ENCODE measurements around the gene FDCSP.

GRCh38 chr4:70251945-70252277, 26.0 kb downstream of the FDCSP start:
- TF ChIP-seq CTCF (IDR thresholded peaks at IDR 0.05) (no peak), POLR2A (IDR thresholded peaks at IDR 0.05) (no peak), POLR2AphosphoS5 (IDR thresholded peaks at IDR 0.05; ENCODE audit: insufficient read depth in 1 of 2, low read depth in 1 of 2) (no peak)
